Activated CD4-positive, alpha-beta T cell treated with anti-CD3 and anti-CD28 coated beads, Interleukin-2, amount 50 U/mL, for 16 hours (primary cell): ENCODE measurements around the gene SRGAP2B.
"Not testable (repeated sequence)": the region's sequence is repeated elsewhere in the genome, so short reads cannot be mapped to it uniquely, and the experiment has no call there.

ENCODE experiments used
- DNase-seq: peaks from one replicate; pipeline ENCODE4 v3.0.0-alpha.2; 2020

The SRGAP2B gene

GRCh38 chr1:145082483-145083255, 12.5 kb downstream of the SRGAP2B start:
- not testable (repeated sequence) for DNase-seq

- DNase-seq: not testable (repeated sequence)
Measured at GRCh38 chr1:145080193-145080592, 14.9 kb downstream of the SRGAP2B start.

- DNase-seq: not testable (repeated sequence)
Measured at GRCh38 chr1:145079737-145080136, 15.4 kb downstream of the SRGAP2B start.

GRCh38 chr1:145078787-145079370, 16.2 kb downstream of the SRGAP2B start:
- not testable (repeated sequence) for DNase-seq

GRCh38 chr1:145077872-145078786, 17.0 kb downstream of the SRGAP2B start:
- not testable (repeated sequence) for DNase-seq

GRCh38 chr1:145076877-145077276, 18.3 kb downstream of the SRGAP2B start:
- DNase-seq: not testable (repeated sequence)

GRCh38 chr1:145074021-145074559, 21.0 kb downstream of the SRGAP2B start:
- DNase-seq: not testable (repeated sequence)

- not testable (repeated sequence) for DNase-seq
Measured at GRCh38 chr1:145071569-145071968, 23.6 kb downstream of the SRGAP2B start.

GRCh38 chr1:145066486-145066885, 28.6 kb downstream of the SRGAP2B start:
- DNase-seq: not testable (repeated sequence)

GRCh38 chr1:145065194-145065826, 29.8 kb downstream of the SRGAP2B start:
- DNase-seq: not testable (repeated sequence)

GRCh38 chr1:145063941-145064648, 31.0 kb downstream of the SRGAP2B start:
- not testable (repeated sequence) for DNase-seq

GRCh38 chr1:145063285-145063684, 31.8 kb downstream of the SRGAP2B start:
- not testable (repeated sequence) for DNase-seq

- DNase-seq: peak; percentile 8
Measured at GRCh38 chr1:145058184-145058583, 36.9 kb downstream of the SRGAP2B start.

GRCh38 chr1:145055217-145055760, 39.8 kb downstream of the SRGAP2B start:
- not testable (repeated sequence) for DNase-seq

- DNase-seq: not testable (repeated sequence)
Measured at GRCh38 chr1:145053428-145053827, 41.7 kb downstream of the SRGAP2B start.

- not testable (repeated sequence) for DNase-seq
Measured at GRCh38 chr1:145052019-145052776, 42.9 kb downstream of the SRGAP2B start.

GRCh38 chr1:145048181-145048856, 46.8 kb downstream of the SRGAP2B start:
- not testable (repeated sequence) for DNase-seq

GRCh38 chr1:145047553-145047952, 47.6 kb downstream of the SRGAP2B start:
- not testable (repeated sequence) for DNase-seq

- DNase-seq: not testable (repeated sequence)
Measured at GRCh38 chr1:145045571-145046273, 49.4 kb downstream of the SRGAP2B start.
